Stimulated activated CD4-positive, alpha-beta T cell treated with anti-CD3 and anti-CD28 coated beads, Interleukin-12 subunit alpha, Interleukin-12 subunit beta, amount 100 ng/mL, for 4 hours (primary cell): ENCODE data around the gene SCN3A.

ENCODE experiments used
- DNase-seq: peaks from one replicate; pipeline ENCODE4 v3.0.0-alpha.2; 2020

Gene SCN3A

GRCh38 chr2:165054652-165055051 lies 149.2 kb downstream of the SCN3A start:
- DNase-seq, result no peak

- DNase-seq, result no peak
Observed at GRCh38 chr2:165044505-165045303, 159.1 kb downstream of the SCN3A start.
